OCI-LY1 (cell line): ENCODE data around the gene SUPT4H1.
A peak's percentile ranks its signal among the peaks of the same experiment; 100 is the strongest.

Source experiments
- H2AFZ ChIP-seq: fragments of 200-600 bp; sonication (generic), shearing (Covaris generic); 2 replicates; pipeline ENCODE4 v1.6.0; 2014; ENCODE audit warnings: antibody characterized with exemption, mild to moderate bottlenecking, low read length
- H3F3A ChIP-seq: fragments of 200-600 bp; sonication (generic), shearing (Covaris generic); 2 replicates; pipeline ENCODE4 v1.6.0; 2014; ENCODE audit warnings: mild to moderate bottlenecking, antibody characterized with exemption, low read length, moderate library complexity; ENCODE audit not compliant: insufficient read depth
- H3K27ac ChIP-seq: fragments of 200-600 bp; sonication (generic); 2 replicates; pipeline ENCODE4 v1.5.1; 2014; ENCODE audit warnings: low read length, mixed run types, mild to moderate bottlenecking, low read depth; ENCODE audit not compliant: poor library complexity, severe bottlenecking
- H3K27me3 ChIP-seq: fragments of 200-600 bp; sonication (generic); 2 replicates; pipeline ENCODE4 v1.6.0; 2014; ENCODE audit warnings: antibody characterized with exemption, mild to moderate bottlenecking, low read length, moderate library complexity; ENCODE audit not compliant: insufficient read depth
- H3K36me3 ChIP-seq: fragments of 200-600 bp; sonication (generic); 2 replicates; pipeline ENCODE4 v1.6.1; 2014; ENCODE audit warnings: mild to moderate bottlenecking, antibody characterized with exemption, low read length, moderate library complexity, mixed read lengths; ENCODE audit not compliant: insufficient read depth
- H3K4me1 ChIP-seq: fragments of 200-600 bp; sonication (generic); 2 replicates; pipeline ENCODE4 v1.5.1; 2014; ENCODE audit warnings: mild to moderate bottlenecking, low read length, moderate library complexity; ENCODE audit not compliant: insufficient read depth, severe bottlenecking
- H3K4me2 ChIP-seq: fragments of 200-600 bp; sonication (generic), shearing (Covaris generic); 2 replicates; pipeline ENCODE4 v1.6.1; 2014; ENCODE audit warnings: low read length
- H3K4me3 ChIP-seq: fragments of 200-600 bp; sonication (generic); 2 replicates; pipeline ENCODE4 v1.5.1; 2014; ENCODE audit warnings: low read length, low read depth, mild to moderate bottlenecking, mixed read lengths; ENCODE audit not compliant: poor library complexity, severe bottlenecking
- H3K79me2 ChIP-seq: fragments of 200-600 bp; shearing (Covaris generic); 2 replicates; pipeline ENCODE4 v1.6.1; 2016; ENCODE audit warnings: mixed run types, low read length, mixed read lengths; ENCODE audit not compliant: insufficient read depth
- H3K9ac ChIP-seq: fragments of 200-600 bp; sonication (generic), shearing (Covaris generic); 2 replicates; pipeline ENCODE4 v1.6.1; 2014; ENCODE audit warnings: mild to moderate bottlenecking, low read length, mixed read lengths
- H3K9me2 ChIP-seq: fragments of 200-600 bp; sonication (generic), shearing (Covaris generic); 2 replicates; pipeline ENCODE4 v1.6.1; 2014; ENCODE audit warnings: low read depth, mild to moderate bottlenecking, low read length, mixed read lengths
- H3K9me3 ChIP-seq: fragments of 200-600 bp; shearing (Covaris generic); 2 replicates; pipeline ENCODE4 v1.6.1; 2014; ENCODE audit warnings: low read length, mixed read lengths
- H4K20me1 ChIP-seq: fragments of 200-600 bp; sonication (generic), shearing (Covaris generic); 2 replicates; pipeline ENCODE4 v1.6.0; 2016; ENCODE audit warnings: mild to moderate bottlenecking, low read length; ENCODE audit not compliant: insufficient read depth
- EZH2 ChIP-seq: fragments of 200-600 bp; sonication (generic), shearing (Covaris generic); IDR thresholded peaks from 2 replicates; pipeline ENCODE4 v1.8.0; 2017; ENCODE audit warnings: borderline replicate concordance, mixed run types, mild to moderate bottlenecking, antibody characterized with exemption, low read length, moderate library complexity, mixed read lengths
- TF ChIP-seq, protein P1 (sequence below): fragments of 200-600 bp; sonication (generic), shearing (Covaris generic); IDR thresholded peaks from 2 replicates; pipeline ENCODE4 v1.5.1; 2017; ENCODE audit warnings: mild to moderate bottlenecking, antibody characterized with exemption, low read length, moderate library complexity, mixed read lengths

The SUPT4H1 gene

DNA sequence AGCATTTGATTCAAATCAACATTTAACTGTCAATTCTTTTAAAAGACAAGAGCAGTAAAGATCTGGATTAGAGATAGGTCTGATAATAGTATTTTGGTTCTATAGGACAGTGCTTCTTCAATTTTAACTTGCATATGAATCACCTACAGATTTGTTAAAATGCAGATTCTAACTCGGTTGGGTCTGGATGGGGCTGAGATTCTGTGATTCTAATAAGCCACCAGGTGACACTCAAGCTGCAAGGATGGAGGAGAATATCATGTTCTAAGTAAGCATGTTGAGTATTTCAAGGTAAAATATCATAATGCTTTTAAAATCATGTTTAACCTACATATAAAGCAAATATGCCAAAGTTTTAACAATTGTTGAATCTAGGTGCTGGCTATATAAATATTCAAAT lies 39.2 kb downstream of the SUPT4H1 start:
- H3K4me2 ChIP-seq: no peak overlapping the region
- peaks cover 16% of the 10 kb centered on the region; the same call in 1 of the 2 replicates for H3K36me3 ChIP-seq
- no peak overlapping the region for H3K27ac ChIP-seq
- H2AFZ ChIP-seq: no peak overlapping the region
- H3K9me2 ChIP-seq: no peaks in the 10 kb centered on the region
- H3K4me1 ChIP-seq: peaks cover 4% of the 10 kb centered on the region
- H4K20me1 ChIP-seq: no peaks in the 10 kb centered on the region
- H3K9me3 ChIP-seq: no peaks in the 10 kb centered on the region
- no peaks in the 10 kb centered on the region for H3F3A ChIP-seq
- no peak overlapping the region for H3K4me3 ChIP-seq
- H3K9ac ChIP-seq: no peak overlapping the region
- no peaks in the 10 kb centered on the region for H3K27me3 ChIP-seq
- TF ChIP-seq EZH2: no peak
- TF ChIP-seq, protein P1, sequence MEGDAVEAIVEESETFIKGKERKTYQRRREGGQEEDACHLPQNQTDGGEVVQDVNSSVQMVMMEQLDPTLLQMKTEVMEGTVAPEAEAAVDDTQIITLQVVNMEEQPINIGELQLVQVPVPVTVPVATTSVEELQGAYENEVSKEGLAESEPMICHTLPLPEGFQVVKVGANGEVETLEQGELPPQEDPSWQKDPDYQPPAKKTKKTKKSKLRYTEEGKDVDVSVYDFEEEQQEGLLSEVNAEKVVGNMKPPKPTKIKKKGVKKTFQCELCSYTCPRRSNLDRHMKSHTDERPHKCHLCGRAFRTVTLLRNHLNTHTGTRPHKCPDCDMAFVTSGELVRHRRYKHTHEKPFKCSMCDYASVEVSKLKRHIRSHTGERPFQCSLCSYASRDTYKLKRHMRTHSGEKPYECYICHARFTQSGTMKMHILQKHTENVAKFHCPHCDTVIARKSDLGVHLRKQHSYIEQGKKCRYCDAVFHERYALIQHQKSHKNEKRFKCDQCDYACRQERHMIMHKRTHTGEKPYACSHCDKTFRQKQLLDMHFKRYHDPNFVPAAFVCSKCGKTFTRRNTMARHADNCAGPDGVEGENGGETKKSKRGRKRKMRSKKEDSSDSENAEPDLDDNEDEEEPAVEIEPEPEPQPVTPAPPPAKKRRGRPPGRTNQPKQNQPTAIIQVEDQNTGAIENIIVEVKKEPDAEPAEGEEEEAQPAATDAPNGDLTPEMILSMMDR: peak; percentile 26; the same call in 1 of the 2 replicates
- H3K79me2 ChIP-seq: no peaks in the 10 kb centered on the region

DNA sequence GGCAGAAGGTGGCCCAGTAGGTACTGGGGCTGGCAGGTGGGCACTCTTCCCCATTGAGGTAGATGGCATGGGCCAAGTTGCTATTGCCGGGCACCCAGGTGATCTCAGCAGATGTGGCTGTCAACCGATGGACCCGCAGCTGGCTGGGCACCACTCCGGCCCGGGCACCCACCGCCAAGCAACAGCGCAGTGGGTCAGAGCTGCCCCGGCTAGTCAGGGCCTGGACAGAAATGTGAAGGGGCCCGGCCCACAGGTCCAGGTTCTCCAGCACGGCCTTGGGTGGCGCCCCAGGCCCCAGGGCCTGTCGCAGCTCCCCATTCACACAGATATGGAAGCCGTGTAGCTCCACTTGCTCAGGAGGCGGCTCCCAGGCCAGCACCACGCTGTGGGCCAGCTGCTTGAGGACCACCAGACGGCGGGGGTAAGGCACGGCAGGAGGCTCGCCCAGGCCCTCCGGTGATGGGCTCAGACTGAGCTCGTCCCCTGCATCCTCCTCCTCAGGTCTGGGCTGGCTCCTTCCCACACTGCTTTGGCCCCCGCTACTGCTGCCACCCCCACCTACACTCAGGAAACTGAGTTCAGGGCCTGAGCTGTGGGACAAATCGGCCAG lies 39.9 kb downstream of the SUPT4H1 start:
- Histone ChIP-seq H3K27me3 (no peaks in the 10 kb centered on the region), H3K4me2 (no peak overlapping the region), H3K9ac (no peak overlapping the region), H3K36me3 (peaks cover 22% of the 10 kb centered on the region; the same call in 1 of the 2 replicates), H3K9me3 (no peaks in the 10 kb centered on the region), H2AFZ (no peak overlapping the region), H4K20me1 (no peaks in the 10 kb centered on the region), H3F3A (no peaks in the 10 kb centered on the region), H3K4me3 (no peak overlapping the region), H3K27ac (no peak overlapping the region), H3K79me2 (no peaks in the 10 kb centered on the region), H3K9me2 (no peaks in the 10 kb centered on the region), H3K4me1 (no peaks in the 10 kb centered on the region)
- TF ChIP-seq, protein P1: no peak
- TF ChIP-seq EZH2: no peak

DNA sequence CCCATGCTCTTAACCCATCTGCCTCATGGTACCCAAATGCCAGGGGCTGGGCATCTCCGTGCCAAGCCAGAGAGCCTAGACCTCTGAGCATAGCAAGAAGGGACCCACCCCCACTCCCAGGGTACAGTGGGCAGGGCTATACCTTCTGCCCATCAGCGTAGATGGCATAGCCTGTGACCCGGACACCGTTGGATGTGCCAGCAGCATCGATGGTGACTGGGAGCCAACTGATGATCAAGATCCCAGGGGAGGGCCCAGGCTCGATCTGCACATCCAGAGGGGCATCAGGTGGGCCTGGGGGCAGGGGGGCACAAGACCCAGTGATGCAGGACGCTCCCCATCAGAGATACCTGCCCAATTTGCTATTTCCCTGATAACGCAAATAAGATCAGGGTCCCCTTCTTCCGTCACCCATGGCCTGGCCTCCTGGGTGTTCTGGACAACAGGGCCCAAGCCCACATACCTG lies 40.5 kb downstream of the SUPT4H1 start:
- Histone ChIP-seq H3K9me2 (no peaks in the 10 kb centered on the region), H3K9ac (no peak overlapping the region), H3K9me3 (no peaks in the 10 kb centered on the region), H3K4me1 (no peaks in the 10 kb centered on the region), H3K4me2 (no peak overlapping the region), H3K4me3 (no peak overlapping the region), H3K27ac (no peak overlapping the region), H3K79me2 (no peaks in the 10 kb centered on the region), H2AFZ (no peak overlapping the region), H4K20me1 (no peaks in the 10 kb centered on the region), H3K27me3 (no peaks in the 10 kb centered on the region), H3K36me3 (peaks cover 26% of the 10 kb centered on the region; the same call in 1 of the 2 replicates), H3F3A (no peaks in the 10 kb centered on the region)
- TF ChIP-seq, protein P1: no peak
- no peak for TF ChIP-seq EZH2
